ENCODE measurements around the gene NOP56.

DNA sequence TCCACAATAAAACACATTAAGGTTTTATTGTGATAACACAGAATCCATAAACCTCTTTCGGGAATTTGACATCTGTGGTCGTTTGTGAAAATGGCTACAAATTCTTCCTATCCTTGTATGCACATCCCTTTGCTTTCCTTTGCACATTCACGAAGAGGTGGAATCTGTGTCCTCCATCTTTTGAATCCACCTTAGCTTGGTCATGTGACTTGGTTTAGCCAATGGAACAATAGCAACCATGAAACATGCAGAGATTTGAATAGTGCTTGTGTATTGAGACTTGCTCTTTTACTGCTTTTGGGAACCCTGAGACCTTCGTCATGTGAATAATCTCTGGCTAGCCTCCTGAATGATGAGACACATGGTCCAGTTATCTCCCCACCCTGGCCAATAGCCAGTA lies 49.7 kb upstream of the NOP56 start:
- TF ChIP-seq, protein P1, sequence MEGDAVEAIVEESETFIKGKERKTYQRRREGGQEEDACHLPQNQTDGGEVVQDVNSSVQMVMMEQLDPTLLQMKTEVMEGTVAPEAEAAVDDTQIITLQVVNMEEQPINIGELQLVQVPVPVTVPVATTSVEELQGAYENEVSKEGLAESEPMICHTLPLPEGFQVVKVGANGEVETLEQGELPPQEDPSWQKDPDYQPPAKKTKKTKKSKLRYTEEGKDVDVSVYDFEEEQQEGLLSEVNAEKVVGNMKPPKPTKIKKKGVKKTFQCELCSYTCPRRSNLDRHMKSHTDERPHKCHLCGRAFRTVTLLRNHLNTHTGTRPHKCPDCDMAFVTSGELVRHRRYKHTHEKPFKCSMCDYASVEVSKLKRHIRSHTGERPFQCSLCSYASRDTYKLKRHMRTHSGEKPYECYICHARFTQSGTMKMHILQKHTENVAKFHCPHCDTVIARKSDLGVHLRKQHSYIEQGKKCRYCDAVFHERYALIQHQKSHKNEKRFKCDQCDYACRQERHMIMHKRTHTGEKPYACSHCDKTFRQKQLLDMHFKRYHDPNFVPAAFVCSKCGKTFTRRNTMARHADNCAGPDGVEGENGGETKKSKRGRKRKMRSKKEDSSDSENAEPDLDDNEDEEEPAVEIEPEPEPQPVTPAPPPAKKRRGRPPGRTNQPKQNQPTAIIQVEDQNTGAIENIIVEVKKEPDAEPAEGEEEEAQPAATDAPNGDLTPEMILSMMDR (IDR thresholded peaks at IDR 0.05) = no peak
- TF ChIP-seq POLR2A (IDR thresholded peaks at IDR 0.05) = no peak
